Uterus (tissue), 4 donors: Measurements from ENCODE around the gene TMBIM1. TPM values are rescaled to one million over a fixed set of nuclear protein-coding genes. Genes with fewer than 3 reads are reported as not detected.

Source experiments
- DNase-seq, 2 donors: peaks; one replicate each; pipeline ENCODE4 v3.0.0-alpha.2; 2019 to 2020
- H3K27ac ChIP-seq, 2 donors: fragments of 200-600 bp; sonication (generic); 1 replicate in 1 of 2; 2 replicates in 1 of 2; pipeline ENCODE4 v1.5.1; 2016 to 2018
- H3K27me3 ChIP-seq, 2 donors: fragments of 200-600 bp; sonication (generic); one replicate each; pipeline ENCODE4 v1.5.1; 2018 to 2019; ENCODE audit warnings: control low read depth in 1 of 2
- H3K36me3 ChIP-seq, 2 donors: fragments of 200-600 bp; sonication (generic); one replicate each; pipeline ENCODE4 v1.5.1; 2019; ENCODE audit warnings: control low read depth in 1 of 2
- H3K4me1 ChIP-seq, 2 donors: fragments of 200-600 bp; sonication (generic); one replicate each; pipeline ENCODE4 v1.5.1; 2018 to 2019; ENCODE audit warnings: control low read depth in 1 of 2
- H3K4me3 ChIP-seq, 2 donors: fragments of 200-600 bp; sonication (generic); 1 replicate in 1 of 2; 2 replicates in 1 of 2; pipeline ENCODE4 v1.5.1; 2018 to 2019; ENCODE audit warnings: mild to moderate bottlenecking in 1 of 2
- H3K9me3 ChIP-seq, 2 donors: fragments of 200-600 bp; sonication (generic); one replicate each; pipeline ENCODE4 v1.5.1; 2019; ENCODE audit warnings: control low read depth in 1 of 2
- CTCF ChIP-seq, 4 experiments: fragments of 200-600 bp in 2 of 4; fragments of 450-650 bp in 2 of 4; sonication (generic) in 2 of 4; IDR thresholded peaks; one replicate each; pipeline ENCODE4 v1.5.1; 2016 to 2019; ENCODE audit warnings: antibody characterized with exemption in 4 of 4, mild to moderate bottlenecking in 2 of 4, moderate library complexity in 1 of 4
- POLR2A ChIP-seq, 2 donors: fragments of 450-650 bp; IDR thresholded peaks; one replicate each; pipeline ENCODE4 v1.6.1; 2016; ENCODE audit warnings: antibody characterized with exemption in 2 of 2, mild to moderate bottlenecking in 1 of 2, moderate library complexity in 1 of 2
- intact Hi-C: fragments of 100-400 bp; cut with DNase I; formaldehyde crosslinking; loops from one replicate; pipeline ENCODE4 v1.15.1; 2023; ENCODE audit warnings: low total_unique reads
- total RNA-seq, 4 donors: library from RNA; depleted of rRNA in 3 of 4; stranded (reverse); fragments of >200 nt in 3 of 4; gene quantifications; one replicate each; pipeline versions ENCODE4 v1.1.0 to v1.2.4, GENCODE V29; 2014 to 2023
- donor health status: DM: yes; HTN: yes; CAD: no.

TMBIM1 gene
- total RNA-seq, 4 donors from 2014 or later = 112 to 166 (median 120) TPM

DNA sequence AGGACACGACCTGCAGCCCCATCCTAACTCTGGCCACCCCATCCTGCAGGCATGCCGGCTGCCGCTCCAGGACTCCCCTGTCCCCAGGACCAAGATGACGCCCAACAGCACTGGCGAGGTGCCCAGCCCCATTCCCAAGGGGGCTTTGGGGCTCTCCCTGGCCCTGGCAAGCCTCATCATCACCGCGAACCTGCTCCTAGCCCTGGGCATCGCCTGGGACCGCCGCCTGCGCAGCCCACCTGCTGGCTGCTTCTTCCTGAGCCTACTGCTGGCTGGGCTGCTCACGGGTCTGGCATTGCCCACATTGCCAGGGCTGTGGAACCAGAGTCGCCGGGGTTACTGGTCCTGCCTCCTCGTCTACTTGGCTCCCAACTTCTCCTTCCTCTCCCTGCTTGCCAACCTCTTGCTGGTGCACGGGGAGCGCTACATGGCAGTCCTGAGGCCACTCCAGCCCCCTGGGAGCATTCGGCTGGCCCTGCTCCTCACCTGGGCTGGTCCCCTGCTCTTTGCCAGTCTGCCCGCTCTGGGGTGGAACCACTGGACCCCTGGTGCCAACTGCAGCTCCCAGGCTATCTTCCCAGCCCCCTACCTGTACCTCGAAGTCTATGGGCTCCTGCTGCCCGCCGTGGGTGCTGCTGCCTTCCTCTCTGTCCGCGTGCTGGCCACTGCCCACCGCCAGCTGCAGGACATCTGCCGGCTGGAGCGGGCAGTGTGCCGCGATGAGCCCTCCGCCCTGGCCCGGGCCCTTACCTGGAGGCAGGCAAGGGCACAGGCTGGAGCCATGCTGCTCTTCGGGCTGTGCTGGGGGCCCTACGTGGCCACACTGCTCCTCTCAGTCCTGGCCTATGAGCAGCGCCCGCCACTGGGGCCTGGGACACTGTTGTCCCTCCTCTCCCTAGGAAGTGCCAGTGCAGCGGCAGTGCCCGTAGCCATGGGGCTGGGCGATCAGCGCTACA, 29.4 kb downstream of the TMBIM1 start:
- no peaks in the 10 kb centered on the region for H3K27me3 ChIP-seq
- peaks cover 4 to 7% of the 10 kb centered on the region in 2 donors for H3K4me1 ChIP-seq
- TF ChIP-seq POLR2A (IDR thresholded peaks at IDR 0.05) = no peak
- no peak for TF ChIP-seq CTCF (IDR thresholded peaks at IDR 0.05)
- intact Hi-C loops = loop anchor here (10.0 kb wide), 1 partner anchor 48 kb away; the partner anchor contains the start of gene ARPC2
- no peaks in the 10 kb centered on the region for H3K36me3 ChIP-seq
- no peaks in the 10 kb centered on the region for H3K9me3 ChIP-seq
- no peak overlapping the region for H3K4me3 ChIP-seq
- DNase-seq = peak in 1 of 2 donors; percentile 28
- no peak overlapping the region for H3K27ac ChIP-seq

- H3K4me3 ChIP-seq = no peak overlapping the region
- H3K36me3 ChIP-seq = no peaks in the 10 kb centered on the region
- peak overlapping the region in 1 of 2 donors; percentile 93 for H3K27ac ChIP-seq
- no peak for DNase-seq
- H3K4me1 ChIP-seq = peaks cover 4 to 7% of the 10 kb centered on the region in 2 donors
- no peaks in the 10 kb centered on the region for H3K27me3 ChIP-seq
- intact Hi-C loops = loop anchor here (10.0 kb wide), 1 partner anchor 47 kb away; the partner anchor contains the start of gene ARPC2
- H3K9me3 ChIP-seq = no peaks in the 10 kb centered on the region
- TF ChIP-seq POLR2A (IDR thresholded peaks at IDR 0.05) (no peak), CTCF (IDR thresholded peaks at IDR 0.05) (no peak)
Observed at GRCh38 chr2:218262237-218262600, 30.1 kb downstream of the TMBIM1 start.

DNA sequence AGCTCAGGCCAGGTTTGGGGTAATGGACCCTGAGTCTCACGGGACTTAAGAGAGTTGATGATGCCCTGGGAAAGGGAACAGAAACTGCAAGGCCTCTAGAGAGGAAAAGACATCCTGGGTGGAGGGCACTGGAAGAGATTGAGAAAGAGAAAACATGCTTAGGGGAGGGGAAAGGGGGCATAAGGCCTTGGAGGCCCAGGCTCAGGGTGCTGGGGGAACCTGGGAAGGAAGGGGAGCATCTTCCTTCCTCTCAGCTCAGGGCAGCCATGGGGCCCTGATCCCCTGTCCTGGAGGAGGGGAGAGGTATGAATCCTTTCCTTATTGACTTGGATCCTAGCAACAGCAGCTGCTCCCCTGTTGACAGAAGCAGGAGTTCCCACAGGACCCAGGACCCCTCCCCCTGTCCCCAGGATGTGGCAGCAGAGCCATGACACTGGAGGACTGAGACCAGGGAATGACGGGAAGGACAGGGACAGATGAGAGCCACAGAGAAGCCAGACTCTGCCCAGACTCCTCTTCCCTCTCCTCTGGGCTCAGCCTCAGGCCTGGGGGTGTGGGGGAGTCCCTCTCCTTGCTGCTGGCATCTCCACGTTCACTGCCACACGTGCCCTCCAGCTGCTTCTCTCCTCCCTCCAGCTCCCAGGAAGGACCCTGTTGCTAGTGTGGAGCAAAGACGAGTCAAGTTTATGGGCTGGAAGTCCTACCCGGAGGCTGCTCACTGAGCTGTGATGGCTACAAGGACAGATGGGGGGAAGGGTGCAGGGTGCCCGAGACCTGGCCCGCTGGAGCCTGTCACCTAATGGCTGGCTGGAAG, 30.7 kb downstream of the TMBIM1 start:
- H3K9me3 ChIP-seq = no peaks in the 10 kb centered on the region
- intact Hi-C loops = loop anchor here (10.0 kb wide), 1 partner anchor 47 kb away; the partner anchor contains the start of gene ARPC2
- TF ChIP-seq POLR2A (IDR thresholded peaks at IDR 0.05) (no peak), CTCF (IDR thresholded peaks at IDR 0.05) (no peak)
- peaks cover 4 to 7% of the 10 kb centered on the region in 2 donors for H3K4me1 ChIP-seq
- no peak overlapping the region for H3K4me3 ChIP-seq
- peak in 1 of 2 donors; percentile 13 for DNase-seq
- peak overlapping the region; percentile 89 to 93 for H3K27ac ChIP-seq
- no peaks in the 10 kb centered on the region for H3K27me3 ChIP-seq
- H3K36me3 ChIP-seq = no peaks in the 10 kb centered on the region

DNA sequence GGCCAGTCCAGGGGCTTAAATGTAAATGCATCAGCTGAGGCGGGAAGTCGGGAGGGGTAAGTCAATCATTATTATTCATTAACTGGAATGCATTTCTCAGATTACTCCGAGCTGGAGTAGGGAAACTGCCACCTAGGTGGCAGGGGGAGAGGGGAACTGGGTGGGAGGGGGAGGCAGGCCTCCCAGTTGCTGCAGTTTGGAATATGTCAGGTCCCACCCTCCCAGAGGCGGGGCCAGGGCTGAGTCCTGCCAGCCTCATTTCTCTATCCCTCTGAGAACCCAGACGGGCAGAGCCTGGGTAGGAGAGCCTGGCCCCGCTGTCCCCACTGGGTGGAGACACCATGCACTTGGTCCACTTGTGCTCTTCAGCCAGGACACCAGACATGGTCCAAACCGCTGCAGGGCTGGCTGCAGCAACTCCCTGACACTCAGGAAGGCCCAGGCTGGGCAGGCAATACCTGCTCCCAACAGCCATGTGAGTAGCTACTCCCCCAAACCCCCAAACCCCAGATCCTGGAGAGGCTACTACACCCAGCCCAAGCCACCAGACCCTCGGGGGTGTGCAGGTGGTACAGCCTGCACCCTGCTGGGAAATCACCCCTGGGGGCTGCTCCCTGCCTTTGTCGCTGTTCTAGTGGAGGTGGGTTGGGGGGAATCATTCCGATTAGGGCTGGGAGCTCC, 31.4 kb downstream of the TMBIM1 start, which contains the start of gene GPBAR1:
Gene GPBAR1, plus strand, starts transcription at position 274 of the 681 bp plus-strand sequence. CDS start 1,710 bp downstream, outside the sequence.
- intact Hi-C loops = loop anchor here (10.0 kb wide), 1 partner anchor 46 kb away; the partner anchor contains the start of gene ARPC2
- H3K4me1 ChIP-seq = peaks cover 4 to 7% of the 10 kb centered on the region in 2 donors

More for the DNA sequence above, 31.4 kb downstream of the TMBIM1 start, which contains the start of gene GPBAR1:
- no peaks in the 10 kb centered on the region for H3K9me3 ChIP-seq
- H3K27me3 ChIP-seq = no peaks in the 10 kb centered on the region
- H3K36me3 ChIP-seq = no peaks in the 10 kb centered on the region
- DNase-seq = peak in 1 of 2 donors; percentile 30
- H3K27ac ChIP-seq = peak within 1 kb of the TSS; percentile 89 to 93
- H3K4me3 ChIP-seq = no peak within 1 kb of the TSS
- no peak for TF ChIP-seq CTCF (IDR thresholded peaks at IDR 0.05)
- TF ChIP-seq POLR2A (IDR thresholded peaks at IDR 0.05) = no peak
